Astrocyte (in vitro differentiated cells and primary cell): ENCODE results near the gene SMC1A.

ENCODE experiments used
- EZH2 ChIP-seq: IDR thresholded peaks from 2 replicates; pipeline ENCODE4 v1.6.1; 2012; ENCODE audit warnings: mild to moderate bottlenecking, low read length, inconsistent platforms; ENCODE audit not compliant: insufficient read depth
- TF ChIP-seq, protein P1 (sequence below): IDR thresholded peaks from 2 replicates; pipeline ENCODE4 v1.5.1; 2011; ENCODE audit warnings: low read depth, mild to moderate bottlenecking, inconsistent platforms, low read length, moderate library complexity; ENCODE audit not compliant: insufficient read depth

DNA sequence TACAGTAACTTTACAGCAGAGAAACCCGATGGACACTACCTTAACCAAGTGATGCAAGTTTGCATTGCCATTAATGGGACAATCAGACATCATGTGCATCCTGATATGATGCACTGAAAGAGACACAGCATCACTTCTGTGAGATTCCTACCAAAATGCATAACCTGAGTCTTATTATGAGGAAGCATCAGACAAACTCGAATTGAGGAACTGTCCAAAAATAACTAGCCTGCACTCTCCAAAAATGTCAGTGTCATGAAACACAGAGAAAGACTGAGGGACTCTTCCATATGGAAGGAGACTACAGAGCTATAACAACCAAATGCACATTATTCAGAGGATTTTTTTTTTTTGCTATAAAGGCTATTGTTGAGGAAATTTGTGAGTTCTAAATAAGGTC lies 74.5 kb downstream of the SMC1A start:
- TF ChIP-seq, protein P1, sequence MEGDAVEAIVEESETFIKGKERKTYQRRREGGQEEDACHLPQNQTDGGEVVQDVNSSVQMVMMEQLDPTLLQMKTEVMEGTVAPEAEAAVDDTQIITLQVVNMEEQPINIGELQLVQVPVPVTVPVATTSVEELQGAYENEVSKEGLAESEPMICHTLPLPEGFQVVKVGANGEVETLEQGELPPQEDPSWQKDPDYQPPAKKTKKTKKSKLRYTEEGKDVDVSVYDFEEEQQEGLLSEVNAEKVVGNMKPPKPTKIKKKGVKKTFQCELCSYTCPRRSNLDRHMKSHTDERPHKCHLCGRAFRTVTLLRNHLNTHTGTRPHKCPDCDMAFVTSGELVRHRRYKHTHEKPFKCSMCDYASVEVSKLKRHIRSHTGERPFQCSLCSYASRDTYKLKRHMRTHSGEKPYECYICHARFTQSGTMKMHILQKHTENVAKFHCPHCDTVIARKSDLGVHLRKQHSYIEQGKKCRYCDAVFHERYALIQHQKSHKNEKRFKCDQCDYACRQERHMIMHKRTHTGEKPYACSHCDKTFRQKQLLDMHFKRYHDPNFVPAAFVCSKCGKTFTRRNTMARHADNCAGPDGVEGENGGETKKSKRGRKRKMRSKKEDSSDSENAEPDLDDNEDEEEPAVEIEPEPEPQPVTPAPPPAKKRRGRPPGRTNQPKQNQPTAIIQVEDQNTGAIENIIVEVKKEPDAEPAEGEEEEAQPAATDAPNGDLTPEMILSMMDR = no peak
- TF ChIP-seq EZH2 = no peak
